Fibroblast of mammary gland (primary cell): ENCODE measurements around the gene PALD1.

Experiments
- DNase-seq: peaks from one replicate; pipeline ENCODE4 v3.0.0-alpha.2; 2010; ENCODE audit warnings: low read depth
- H3K4me3 ChIP-seq: 2 replicates; pipeline ENCODE4 v1.5.1; 2011; ENCODE audit warnings: low read depth, mild to moderate bottlenecking, low read length, moderate library complexity; ENCODE audit not compliant: control insufficient read depth
- CTCF ChIP-seq: conservative IDR thresholded peaks from 2 replicates; pipeline ENCODE4 v1.5.1; 2011; ENCODE audit warnings: low read depth, low read length, inconsistent platforms; ENCODE audit not compliant: control insufficient read depth, insufficient read depth

Gene PALD1

GRCh38 chr10:70532554-70533188 lies 54.1 kb downstream of the PALD1 start:
- H3K4me3 ChIP-seq, result no peak overlapping the region
- no peak for DNase-seq
- TF ChIP-seq CTCF, result no peak

- no peak for DNase-seq
- no peak overlapping the region for H3K4me3 ChIP-seq
- no peak for TF ChIP-seq CTCF
Measured at GRCh38 chr10:70533189-70533558, 54.6 kb downstream of the PALD1 start.

DNA sequence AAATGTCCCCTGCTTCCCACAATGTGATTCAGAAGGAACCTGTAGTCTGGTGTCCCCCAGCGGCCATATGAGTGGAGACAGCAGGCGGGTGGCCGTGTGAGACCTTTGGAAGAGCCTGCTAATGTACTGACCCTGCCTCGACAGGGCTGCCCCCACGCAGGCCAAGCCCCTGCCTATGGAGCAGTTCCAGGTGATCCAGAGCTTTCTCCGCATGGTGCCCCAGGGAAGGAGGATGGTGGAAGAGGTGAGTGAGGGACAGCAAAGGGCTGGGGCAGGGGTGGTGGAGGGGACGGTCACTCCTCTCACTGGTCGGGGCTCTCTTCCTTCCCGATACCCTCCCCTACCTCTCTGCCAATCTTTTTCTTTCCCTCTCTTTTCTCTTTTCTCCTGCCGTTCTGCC lies 55.7 kb downstream of the PALD1 start:
- DNase-seq, result no peak
- H3K4me3 ChIP-seq, result no peak overlapping the region
- no peak for TF ChIP-seq CTCF

DNA sequence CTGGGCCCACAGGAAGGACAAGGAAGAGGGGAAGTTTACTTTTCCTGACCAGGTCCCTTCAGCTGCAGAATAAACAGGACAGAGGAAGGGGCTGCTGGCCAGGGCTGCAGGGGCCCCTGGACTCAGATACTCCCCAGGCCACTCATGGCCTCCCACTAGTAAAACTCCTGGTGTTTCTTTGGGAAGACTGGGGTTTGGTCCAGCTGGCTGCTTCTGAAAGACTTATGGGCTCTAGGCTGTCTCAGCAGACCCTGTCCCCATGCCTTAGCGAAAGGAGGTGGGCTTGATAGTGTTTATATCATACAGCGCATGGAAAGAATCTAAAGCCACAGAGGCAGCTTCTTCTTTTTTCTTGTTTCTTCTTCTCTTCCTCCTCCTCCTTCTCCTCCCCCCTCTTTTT lies 56.4 kb downstream of the PALD1 start:
- no peak for DNase-seq
- no peak for TF ChIP-seq CTCF
- H3K4me3 ChIP-seq, result no peak overlapping the region

DNA sequence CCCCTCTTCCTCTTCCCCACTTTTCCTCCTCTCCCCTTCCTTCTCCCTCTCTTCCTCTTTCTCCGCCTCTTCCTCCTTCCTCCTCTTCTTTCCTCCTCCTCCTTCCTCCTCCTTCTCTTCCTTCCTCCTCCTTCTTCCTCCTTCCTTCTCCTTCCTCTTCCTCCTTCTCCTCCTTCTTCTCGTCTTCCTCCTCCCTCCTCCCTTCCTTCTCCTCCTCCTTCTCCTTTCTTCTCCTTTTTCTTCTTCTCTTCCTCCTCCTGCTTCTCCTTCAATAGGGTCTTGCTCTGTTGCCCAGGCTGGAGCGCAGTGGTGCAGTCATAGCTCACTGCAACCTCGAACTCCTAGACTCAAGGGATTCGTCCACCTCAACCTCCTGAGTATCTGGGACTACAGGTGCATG lies 56.9 kb downstream of the PALD1 start:
- H3K4me3 ChIP-seq, result no peak overlapping the region
- no peak for DNase-seq
- no peak for TF ChIP-seq CTCF

- DNase-seq, result no peak
- no peak overlapping the region for H3K4me3 ChIP-seq
- TF ChIP-seq CTCF, result no peak
Measured at GRCh38 chr10:70536196-70536861, 57.8 kb downstream of the PALD1 start.
